ENCODE measurements around the gene MYOZ3. TPM values are rescaled to one million over a fixed set of nuclear protein-coding genes. Genes with fewer than 3 reads are reported as not detected.

MYOZ3 gene
- total and polyA plus RNA-seq, 2 of the 8 experiments (the other 6 are each of a cell fraction or from before 2014, with no cell fraction given), result 9.6 to 19.1 TPM

DNA sequence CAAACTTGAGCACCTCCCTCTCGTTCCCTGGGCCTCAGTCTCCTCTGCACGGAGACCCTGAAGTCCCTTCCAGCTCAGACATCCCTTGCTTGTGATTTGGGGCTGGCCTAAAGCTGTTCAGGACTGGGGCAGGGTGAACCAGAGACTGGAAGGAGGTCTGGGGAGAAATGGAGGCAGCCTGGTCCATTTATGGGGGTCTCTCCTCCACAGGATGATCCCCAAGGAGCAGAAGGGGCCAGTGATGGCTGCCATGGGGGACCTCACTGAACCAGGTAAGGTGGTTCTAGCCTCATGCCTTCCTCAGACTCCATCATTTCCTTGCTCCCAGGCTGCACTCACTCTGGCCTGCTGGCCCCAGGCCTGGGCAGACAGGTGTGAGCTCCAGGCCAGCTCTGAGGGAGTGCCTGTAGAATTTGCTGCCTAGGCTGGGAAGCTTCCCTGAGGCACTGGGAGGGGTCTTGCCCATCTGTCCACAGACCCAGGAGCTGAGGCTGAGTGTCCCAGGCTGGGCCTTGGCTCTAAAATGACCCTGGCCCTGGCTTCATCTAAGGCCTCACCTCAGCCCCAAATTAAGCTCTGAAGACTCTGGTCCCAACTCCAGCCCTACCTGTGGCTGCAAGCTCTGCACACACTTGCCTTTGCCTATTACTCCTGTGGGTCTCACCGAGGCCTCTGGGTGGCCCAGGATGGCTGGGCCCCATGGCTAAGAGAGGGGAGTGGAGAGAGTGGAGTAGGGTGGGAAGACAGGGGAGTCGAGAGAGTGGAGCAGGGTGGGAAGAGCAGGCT is 1.9 kb downstream of the MYOZ3 start:
- Histone ChIP-seq H3K4me1 (replicated peaks in 1 of 4; ENCODE audit: control insufficient read depth in 3 of 4, insufficient read depth in 4 of 4, low read length in 3 of 4) (peaks cover 0 to 11% (median under 1%) of the 10 kb centered on the region in 4 experiments; a peak in 4 of 7 replicates), H2AK5ac (ENCODE audit: low read depth, low read length) (no peak overlapping the region), H3K79me2 (ENCODE audit: control insufficient read depth in 1 of 2, insufficient read depth in 2 of 2, low read length in 2 of 2) (no peaks in the 10 kb centered on the region), H3K14ac (ENCODE audit: insufficient read length) (no peak overlapping the region), H3K36me3 (ENCODE audit: control insufficient read depth in 2 of 4, insufficient read depth in 4 of 4, low read length in 3 of 4) (peaks cover 0 to 5% (median 0%) of the 10 kb centered on the region in 4 experiments; a peak in 1 of 8 replicates), H4K8ac (ENCODE audit: extremely low read depth, insufficient read depth, low read length) (no peak overlapping the region), H2BK20ac (ENCODE audit: low read length) (no peak overlapping the region), H3K4ac (replicated peaks; ENCODE audit: insufficient read length, low read depth, low read length) (no peak overlapping the region), H2BK120ac (replicated peaks; ENCODE audit: low read depth, low read length) (no peak overlapping the region), H3K4me3 (ENCODE audit: extremely low read depth in 1 of 4, insufficient read depth in 2 of 4, low read depth in 3 of 4, low read length in 4 of 4) (no peak overlapping the region), H3K23ac (ENCODE audit: insufficient read length) (no peak overlapping the region), H2AFZ (ENCODE audit: low read length) (no peak overlapping the region), H3K79me1 (ENCODE audit: low read depth, low read length) (no peaks in the 10 kb centered on the region), H3K23me2 (ENCODE audit: low read depth, low read length) (no peaks in the 10 kb centered on the region), H3K9ac (replicated peaks in 1 of 4; ENCODE audit: extremely low read depth in 1 of 4, low read depth in 3 of 4, low read length in 3 of 4) (no peak overlapping the region), H3K27ac (ENCODE audit: low read depth, low read length) (no peak overlapping the region), H4K20me1 (replicated peaks in 1 of 2; ENCODE audit: control insufficient read depth in 1 of 2, insufficient read depth in 2 of 2, low read length in 2 of 2) (peaks cover 0 to 2% of the 10 kb centered on the region in 2 experiments), H2BK12ac (ENCODE audit: low read depth, low read length) (no peak overlapping the region), H4K91ac (replicated peaks; ENCODE audit: insufficient read length, low read length) (no peak overlapping the region), H3K27me3 (replicated peaks in 1 of 4; ENCODE audit: control insufficient read depth in 3 of 4, extremely low read depth in 1 of 4, insufficient read depth in 3 of 4, low read length in 3 of 4) (no peaks in the 10 kb centered on the region), H2BK15ac (ENCODE audit: low read length) (no peak overlapping the region), H4K5ac (ENCODE audit: insufficient read length, low read depth, low read length) (no peak overlapping the region), H2BK5ac (ENCODE audit: low read depth, low read length) (no peak overlapping the region), H3K18ac (ENCODE audit: extremely low read depth, low read length) (no peak overlapping the region), H3K56ac (replicated peaks; ENCODE audit: insufficient read length, low read depth, low read length) (no peak overlapping the region), H3K9me3 (ENCODE audit: insufficient read depth in 2 of 2, low read depth in 1 of 2, low read length in 1 of 2) (no peaks in the 10 kb centered on the region), H3K4me2 (ENCODE audit: insufficient read depth in 1 of 2, low read depth in 2 of 2, low read length in 2 of 2) (no peak overlapping the region)
- TF ChIP-seq RXRA (IDR thresholded peaks at IDR 0.05; ENCODE audit: insufficient read depth, low read depth, low read length) (no peak), GABPA (IDR thresholded peaks at IDR 0.05; ENCODE audit: borderline replicate concordance, insufficient read depth, low read length) (no peak), POLR2AphosphoS5 (IDR thresholded peaks at IDR 0.05; ENCODE audit: low read depth, low read length) (no peak), TBP (IDR thresholded peaks at IDR 0.05; ENCODE audit: low read depth, low read length) (no peak)
- ChIA-PET CTCF (ENCODE audit: partially characterized antibody) (interaction anchor here (0.6 to 20.1 kb wide), 10 partner anchors 11 to 225 kb away, joined by 3 to 303 read pairs (median 4); partner anchors contain the start of gene SYNPO), POLR2A (ENCODE audit: partially characterized antibody) (interaction anchor here (0.6 to 8.2 kb wide), 3 partner anchors 9 to 38 kb away, joined by 3 to 70 read pairs (median 9); partner anchors contain the start of gene RBM22)
- no peak for FAIRE-seq
- DNase-seq (ENCODE audit: low read depth in 1 of 2, low spot score in 2 of 2), result no peak
- WGBS, 2 experiments (ENCODE audit: extremely low coverage in 1 of 2, insufficient coverage in 1 of 2, insufficient read length in 1 of 2, insufficient replicate concordance in 2 of 2, low coverage in 1 of 2, low lambda C conversion rate in 2 of 2, missing lambda C conversion rate in 1 of 2), result 86% methylated on average over 4 of the region's 4 CpGs; no CpG with 5 or more reads in 1 of the 2 experiments
